H1 (cell line): ENCODE measurements around the gene IQSEC3. TPM values are rescaled to one million over a fixed set of nuclear protein-coding genes. Genes with fewer than 3 reads are reported as not detected.

Source experiments
- CTCF ChIA-PET: fragments of 300-600 bp; sonication (Branson Sonifier 250); formaldehyde crosslinking; loops from one replicate; lab custom pipeline; 2021; ENCODE audit not compliant: partially characterized antibody; lab: Charles Lee
- POLR2A ChIA-PET: fragments of 300-600 bp; sonication (Branson Sonifier 250); formaldehyde crosslinking; loops from one replicate; lab custom pipeline; 2021; ENCODE audit warnings: inconsistent platforms; ENCODE audit not compliant: partially characterized antibody; lab: Charles Lee
- DNase-seq, 2 experiments: peaks; one replicate each; pipeline versions ENCODE4 v3.0.0 to v3.0.0-alpha.2; 2010 to 2022; ENCODE audit warnings: low spot score in 2 of 2, low read depth in 1 of 2, mixed read lengths in 1 of 2
- FAIRE-seq: peaks from 2 replicates; lab custom pipeline; 2011; peaks lifted over from hg19 to GRCh38; lab: Jason Lieb, UNC
- H2AFZ ChIP-seq: 2 replicates; pipeline ENCODE4 v1.8.1; 2012; ENCODE audit warnings: low read length, inconsistent platforms
- H2AK5ac ChIP-seq: 2 replicates; pipeline ENCODE4 v1.6.1; 2013; ENCODE audit warnings: low read depth, low read length
- H2BK120ac ChIP-seq: replicated peaks from 2 replicates; pipeline ENCODE3; 2013; ENCODE audit warnings: low read depth, low read length, inconsistent platforms
- H2BK12ac ChIP-seq: 2 replicates; pipeline ENCODE4 v1.6.1; 2013; ENCODE audit warnings: low read depth, low read length
- H2BK15ac ChIP-seq: 2 replicates; pipeline ENCODE4 v1.6.1; 2013; ENCODE audit warnings: low read length
- H2BK20ac ChIP-seq: 2 replicates; pipeline ENCODE4 v1.6.1; 2013; ENCODE audit warnings: low read length
- H2BK5ac ChIP-seq: 2 replicates; pipeline ENCODE4 v1.6.1; 2013; ENCODE audit warnings: low read depth, low read length
- H3K14ac ChIP-seq: 2 replicates; pipeline ENCODE4 v1.6.1; 2013; ENCODE audit warnings: inconsistent platforms; ENCODE audit not compliant: insufficient read length
- H3K18ac ChIP-seq: 2 replicates; pipeline ENCODE4 v1.6.1; 2013; ENCODE audit warnings: low read length; ENCODE audit errors: extremely low read depth
- H3K23ac ChIP-seq: 2 replicates; pipeline ENCODE4 v1.6.1; 2013; ENCODE audit warnings: inconsistent platforms; ENCODE audit not compliant: insufficient read length
- H3K23me2 ChIP-seq: 2 replicates; pipeline ENCODE4 v1.6.1; 2013; ENCODE audit warnings: low read depth, low read length
- H3K27ac ChIP-seq: 2 replicates; pipeline ENCODE4 v1.6.1; 2011; ENCODE audit warnings: low read depth, low read length, inconsistent platforms
- H3K27me3 ChIP-seq, 4 experiments: replicated peaks in 1 of 4; 1 replicate in 1 of 4; 2 replicates in 3 of 4; pipeline versions ENCODE4 v1.6.1 to v1.8.1; 2011 to 2013; ENCODE audit warnings: low read length in 3 of 4, mild to moderate bottlenecking in 3 of 4, inconsistent platforms in 2 of 4, mixed read lengths in 2 of 4, moderate library complexity in 1 of 4; ENCODE audit not compliant: control insufficient read depth in 3 of 4, insufficient read depth in 3 of 4; ENCODE audit errors: extremely low read depth in 1 of 4
- H3K36me3 ChIP-seq, 4 experiments: 2 replicates each; pipeline versions ENCODE4 v1.6.1 to v1.8.1; 2011 to 2013; ENCODE audit warnings: mild to moderate bottlenecking in 4 of 4, low read length in 3 of 4, moderate library complexity in 2 of 4, control low read depth in 1 of 4, inconsistent platforms in 1 of 4; ENCODE audit not compliant: insufficient read depth in 4 of 4, control insufficient read depth in 2 of 4
- H3K4ac ChIP-seq: replicated peaks from 2 replicates; pipeline ENCODE3; 2013; ENCODE audit warnings: low read length, low read depth, mixed read lengths, inconsistent platforms; ENCODE audit not compliant: insufficient read length
- H3K4me1 ChIP-seq, 4 experiments: replicated peaks in 1 of 4; 1 replicate in 1 of 4; 2 replicates in 3 of 4; pipeline versions ENCODE4 v1.6.1 to v1.8.1; 2011 to 2013; ENCODE audit warnings: low read length in 3 of 4, inconsistent platforms in 2 of 4, mixed read lengths in 1 of 4; ENCODE audit not compliant: insufficient read depth in 4 of 4, control insufficient read depth in 3 of 4
- H3K4me2 ChIP-seq, 2 experiments: 2 replicates each; pipeline versions ENCODE4 v1.6.1 to v1.8.1; 2011 to 2013; ENCODE audit warnings: low read depth in 2 of 2, low read length in 2 of 2, control low read depth in 1 of 2, inconsistent platforms in 1 of 2, mild to moderate bottlenecking in 1 of 2; ENCODE audit not compliant: insufficient read depth in 1 of 2
- H3K4me3 ChIP-seq, 4 experiments: fragments of 200-600, 300-600 bp in 1 of 4; sonication (generic), shearing (Covaris generic), sonication (Bioruptor Twin) in 1 of 4; 2 replicates each; pipeline versions ENCODE4 v1.5.1 to v1.8.1; 2011 to 2016; ENCODE audit warnings: low read length in 4 of 4, low read depth in 3 of 4, control low read depth in 2 of 4, inconsistent platforms in 2 of 4, mild to moderate bottlenecking in 2 of 4, mixed read lengths in 1 of 4, moderate library complexity in 1 of 4; ENCODE audit not compliant: insufficient read depth in 2 of 4; ENCODE audit errors: extremely low read depth in 1 of 4
- H3K56ac ChIP-seq: replicated peaks from 2 replicates; pipeline ENCODE3; 2013; ENCODE audit warnings: low read depth, mild to moderate bottlenecking, mixed read lengths, low read length, inconsistent platforms; ENCODE audit not compliant: insufficient read length
- H3K79me1 ChIP-seq: 2 replicates; pipeline ENCODE4 v1.6.1; 2013; ENCODE audit warnings: low read depth, low read length, control low read depth
- H3K79me2 ChIP-seq, 2 experiments: 2 replicates each; pipeline versions ENCODE4 v1.6.1 to v1.8.1; 2012 to 2013; ENCODE audit warnings: low read length in 2 of 2, mild to moderate bottlenecking in 2 of 2, inconsistent platforms in 1 of 2; ENCODE audit not compliant: insufficient read depth in 2 of 2, control insufficient read depth in 1 of 2
- H3K9ac ChIP-seq, 4 experiments: replicated peaks in 1 of 4; 1 replicate in 1 of 4; 2 replicates in 3 of 4; pipeline versions ENCODE4 v1.6.1 to v1.8.1; 2011 to 2013; ENCODE audit warnings: low read depth in 3 of 4, low read length in 3 of 4, control low read depth in 2 of 4, mild to moderate bottlenecking in 2 of 4, moderate library complexity in 2 of 4, inconsistent platforms in 1 of 4; ENCODE audit errors: extremely low read depth in 1 of 4
- H3K9me3 ChIP-seq, 2 experiments: 2 replicates each; pipeline versions ENCODE4 v1.6.1 to v1.8.1; 2012 to 2013; ENCODE audit warnings: mild to moderate bottlenecking in 2 of 2, moderate library complexity in 2 of 2, control low read depth in 1 of 2, inconsistent platforms in 1 of 2, low read depth in 1 of 2, low read length in 1 of 2, mixed read lengths in 1 of 2; ENCODE audit not compliant: insufficient read depth in 2 of 2
- H4K20me1 ChIP-seq, 2 experiments: replicated peaks in 1 of 2; 2 replicates each; pipeline versions ENCODE3 to v1.8.1; 2011 to 2013; ENCODE audit warnings: inconsistent platforms in 2 of 2, low read length in 2 of 2, mild to moderate bottlenecking in 1 of 2; ENCODE audit not compliant: insufficient read depth in 2 of 2, control insufficient read depth in 1 of 2
- H4K5ac ChIP-seq: 2 replicates; pipeline ENCODE4 v1.6.1; 2013; ENCODE audit warnings: low read length, low read depth, mixed read lengths, inconsistent platforms; ENCODE audit not compliant: insufficient read length
- H4K8ac ChIP-seq: 2 replicates; pipeline ENCODE4 v1.8.0; 2013; ENCODE audit warnings: mild to moderate bottlenecking, moderate library complexity, low read length, inconsistent platforms; ENCODE audit not compliant: insufficient read depth; ENCODE audit errors: extremely low read depth
- H4K91ac ChIP-seq: replicated peaks from 2 replicates; pipeline ENCODE3; 2013; ENCODE audit warnings: low read length, mixed read lengths, inconsistent platforms; ENCODE audit not compliant: insufficient read length
- CBX5 ChIP-seq: fragments of 300-800, 300-1000 bp; sonication (generic); IDR thresholded peaks from 2 replicates; pipeline ENCODE4 v1.7.1; 2016; ENCODE audit warnings: antibody characterized with exemption, low read length, low read depth
- CHD1 ChIP-seq: IDR thresholded peaks from 2 replicates; pipeline ENCODE4 v1.6.1; 2012; ENCODE audit warnings: low read depth, low read length, improper control_type of control experiment
- EZH2 ChIP-seq: fragments of 200-600 bp; sonication (generic); IDR thresholded peaks from 2 replicates; pipeline ENCODE4 v1.7.1; 2012; ENCODE audit warnings: low read depth, mild to moderate bottlenecking, moderate library complexity, low read length, inconsistent platforms; ENCODE audit not compliant: severe bottlenecking
- HDAC2 ChIP-seq, 2 experiments: fragments of 300-600 bp in 1 of 2; sonication (generic) in 1 of 2; IDR thresholded peaks; 2 replicates each; pipeline ENCODE4 v1.6.1; 2011 to 2012; ENCODE audit warnings: low read depth in 2 of 2, low read length in 2 of 2, mild to moderate bottlenecking in 2 of 2, moderate library complexity in 2 of 2, borderline replicate concordance in 1 of 2, inconsistent platforms in 1 of 2
- JUN ChIP-seq: IDR thresholded peaks from 2 replicates; pipeline ENCODE4 v1.6.1; 2011; ENCODE audit warnings: low read depth, mild to moderate bottlenecking, improper control_type of control experiment, low read length
- POLR2A ChIP-seq, 2 experiments: IDR thresholded peaks; 1 replicate in 1 of 2; 2 replicates in 1 of 2; pipeline ENCODE4 v1.6.1; 2011; ENCODE audit warnings: low read depth in 2 of 2, low read length in 2 of 2, mild to moderate bottlenecking in 2 of 2; ENCODE audit errors: control extremely low read depth in 1 of 2
- POLR2AphosphoS5 ChIP-seq: IDR thresholded peaks from 2 replicates; pipeline ENCODE4 v1.6.1; 2011; ENCODE audit warnings: low read depth, low read length
- RFX5 ChIP-seq: IDR thresholded peaks from 2 replicates; pipeline ENCODE4 v1.6.1; 2011; ENCODE audit warnings: low read depth, low read length, improper control_type of control experiment, borderline replicate concordance
- RXRA ChIP-seq: IDR thresholded peaks from 2 replicates; pipeline ENCODE4 v1.6.1; 2011; ENCODE audit warnings: low read depth, mild to moderate bottlenecking, low read length, moderate library complexity; ENCODE audit not compliant: insufficient read depth
- SIX5 ChIP-seq: IDR thresholded peaks from 2 replicates; pipeline ENCODE4 v1.6.1; 2011; ENCODE audit warnings: mild to moderate bottlenecking, low read depth, low read length
- SRF ChIP-seq: IDR thresholded peaks from 2 replicates; pipeline ENCODE4 v1.6.1; 2011; ENCODE audit warnings: mild to moderate bottlenecking, low read depth, low read length, moderate library complexity
- WGBS, 2 experiments: shearing (Covaris generic) in 1 of 2; methylation state at CpG; one replicate each; pipeline versions ENCODE4 v1.1.6 to v1.1.7; 2013 to 2015; ENCODE audit warnings: low lambda C conversion rate in 2 of 2, mixed read lengths in 2 of 2, inconsistent platforms in 1 of 2, low coverage in 1 of 2, missing lambda C conversion rate in 1 of 2; ENCODE audit not compliant: insufficient replicate concordance in 2 of 2, insufficient coverage in 1 of 2, insufficient read length in 1 of 2; ENCODE audit errors: extremely low coverage in 1 of 2, missing lambda C conversion rate in 1 of 2; 5-methylcytosine and 5-hydroxymethylcytosine counted together
- polyA plus RNA-seq, 7 experiments: library from polyadenylated mRNA; depleted of rRNA in 3 of 7; stranded (reverse) in 5 of 7; unstranded in 2 of 7; fragments of >200 nt in 5 of 7; fragments of 200-250 nt in 2 of 7; gene quantifications; 1 replicate in 5 of 7; 2 replicates in 1 of 7; 4 replicates in 1 of 7; pipeline versions ENCODE4 v1.2.1 to v1.2.3, GENCODE V29; 2011 to 2013; ENCODE audit warnings: missing spikeins in 2 of 7, mixed read lengths in 2 of 7
- total RNA-seq: library from RNA; stranded (reverse); fragmentation: NEBNext Ultra II Directional; extraction: Animal tissue kit (Norgen Biotek cat#: 25700); gene quantifications from 2 replicates; pipeline ENCODE4 v1.2.1, GENCODE V29; 2021
- TF ChIP-seq, protein P1 (sequence below): IDR thresholded peaks from 2 replicates; pipeline ENCODE4 v1.6.1; 2012; ENCODE audit warnings: inconsistent platforms

IQSEC3 gene
- total and polyA plus RNA-seq, 2 of the 8 experiments (the other 6 are each of a cell fraction or from before 2014, with no cell fraction given) = 1.2 to 3.1 TPM

DNA sequence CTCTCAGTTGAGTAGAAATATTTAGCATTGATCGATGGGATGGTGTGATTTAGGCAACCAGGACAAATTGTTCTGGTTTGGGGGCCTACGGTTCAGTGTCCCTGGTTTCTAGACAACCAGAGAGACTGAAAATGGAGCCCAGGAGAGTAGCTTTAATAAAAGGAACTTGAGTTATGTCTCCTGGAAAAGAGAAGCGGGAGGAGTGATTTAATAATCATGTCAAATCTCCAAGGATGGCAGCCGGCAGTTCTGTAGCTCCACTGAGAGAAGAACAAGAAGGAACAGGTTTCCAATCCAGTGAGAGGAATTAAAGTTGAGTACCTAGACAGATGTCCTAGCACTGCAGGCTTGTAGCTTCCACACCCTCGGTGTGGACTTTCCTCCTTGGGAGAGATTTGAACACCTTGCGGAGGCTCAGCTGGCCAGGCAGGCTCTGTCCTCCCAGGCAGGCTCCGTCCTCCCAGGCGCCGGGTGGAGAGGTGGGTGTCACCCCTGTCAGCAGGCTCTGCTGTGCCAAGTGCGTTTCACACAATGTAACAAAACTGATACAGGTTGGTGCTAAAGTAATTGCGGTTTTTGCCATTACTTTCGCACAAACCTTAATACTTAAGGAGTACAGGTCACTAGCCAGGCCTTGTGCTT, 101.5 kb downstream of the IQSEC3 start:
- Histone ChIP-seq H4K20me1 (no peaks in the 10 kb centered on the region), H3K79me2 (no peaks in the 10 kb centered on the region), H4K91ac (no peak overlapping the region), H2BK120ac (no peak overlapping the region), H2BK20ac (peak overlapping the region; percentile 43; the same call in 1 of the 2 replicates), H3K27me3 (peaks cover 0 to 3% (median 2%) of the 10 kb centered on the region in 4 experiments; a peak in 2 of 7 replicates), H3K36me3 (no peaks in the 10 kb centered on the region), H3K9ac (no peak overlapping the region), H3K23ac (no peak overlapping the region), H3K56ac (no peak overlapping the region), H2BK5ac (peak overlapping the region; percentile 81; the same call in 1 of the 2 replicates), H2AFZ (no peak overlapping the region), H3K4ac (peak overlapping the region; percentile 42), H3K4me3 (no peak overlapping the region), H3K23me2 (no peaks in the 10 kb centered on the region), H3K79me1 (no peaks in the 10 kb centered on the region), H2BK12ac (peak overlapping the region; percentile 95; the same call in 1 of the 2 replicates), H3K18ac (peak overlapping the region; percentile 62; the same call in 1 of the 2 replicates), H4K8ac (no peak overlapping the region; the same call in 1 of the 2 replicates), H2AK5ac (peak overlapping the region; percentile 47; the same call in 1 of the 2 replicates), H3K4me1 (peaks cover 3 to 29% (median 21%) of the 10 kb centered on the region in 4 experiments), H2BK15ac (peak overlapping the region; percentile 53; the same call in 1 of the 2 replicates), H3K27ac (no peak overlapping the region), H4K5ac (no peak overlapping the region), H3K4me2 (no peak overlapping the region), H3K14ac (no peak overlapping the region), H3K9me3 (no peaks in the 10 kb centered on the region)
- POLR2A ChIA-PET = interaction anchor here (0.9 kb wide), 1 partner anchor 18 kb away, joined by 3 read pairs; no protein-coding TSS in a partner anchor
- WGBS, 2 experiments = 91% methylated on average over 12 of the region's 12 CpGs; no CpG with 5 or more reads in 1 of the 2 experiments
- DNase-seq (no peak), FAIRE-seq (no peak)
- CTCF ChIA-PET = interaction anchor here (1.0 to 6.6 kb wide), 5 partner anchors 12 to 52 kb away, joined by 3 to 63 read pairs (median 36); no protein-coding TSS in a partner anchor
- TF ChIP-seq HDAC2 (IDR thresholded peaks at IDR 0.05; ENCODE audit: borderline replicate concordance in 1 of 2, low read depth in 2 of 2, low read length in 2 of 2) = no peak
- no peak for TF ChIP-seq POLR2A (IDR thresholded peaks at IDR 0.05; ENCODE audit: control extremely low read depth in 1 of 2, low read depth in 2 of 2, low read length in 2 of 2)
- no peak for TF ChIP-seq CHD1
- TF ChIP-seq SRF = no peak
- TF ChIP-seq JUN = no peak
- TF ChIP-seq, protein P1, sequence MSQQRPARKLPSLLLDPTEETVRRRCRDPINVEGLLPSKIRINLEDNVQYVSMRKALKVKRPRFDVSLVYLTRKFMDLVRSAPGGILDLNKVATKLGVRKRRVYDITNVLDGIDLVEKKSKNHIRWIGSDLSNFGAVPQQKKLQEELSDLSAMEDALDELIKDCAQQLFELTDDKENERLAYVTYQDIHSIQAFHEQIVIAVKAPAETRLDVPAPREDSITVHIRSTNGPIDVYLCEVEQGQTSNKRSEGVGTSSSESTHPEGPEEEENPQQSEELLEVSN = no peak
- no peak for TF ChIP-seq EZH2
- TF ChIP-seq POLR2AphosphoS5 = no peak
- TF ChIP-seq CBX5 = no peak
- TF ChIP-seq SIX5 = no peak
- TF ChIP-seq RFX5 = no peak
- TF ChIP-seq RXRA = no peak
